HG03060 (cell line): ENCODE results near the gene NHS.
"Not testable (repeated sequence)": the region's sequence is repeated elsewhere in the genome, so short reads cannot be mapped to it uniquely, and the experiment has no call there.

Source experiments
- ATAC-seq: cut with Tn5 transposase; IDR thresholded peaks from one replicate; pipeline ENCODE4 v1.9.1; 2021; ENCODE audit warnings: low read depth, moderate number of reproducible peaks; ENCODE audit not compliant: unreplicated experiment

NHS gene

DNA sequence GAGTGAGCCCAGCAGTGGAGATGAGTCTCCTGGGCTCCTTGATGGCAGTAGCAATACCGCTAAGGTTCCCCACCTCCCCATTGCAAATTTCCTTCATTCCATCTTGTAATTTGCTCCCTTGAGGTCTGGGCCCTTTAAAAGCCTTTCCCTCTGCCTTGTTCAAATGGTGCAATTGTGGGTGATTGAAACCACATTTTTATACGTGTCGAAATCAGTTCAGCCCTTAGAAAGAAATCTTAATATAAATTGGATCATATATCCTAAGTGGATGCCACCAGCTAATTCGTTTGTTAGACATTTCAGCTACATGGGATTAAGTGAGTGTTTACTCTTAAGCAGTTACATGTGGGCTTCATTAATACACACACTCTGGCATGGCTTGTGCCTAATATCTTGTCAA lies 68.6 kb downstream of the NHS start:
- no peak for ATAC-seq

DNA sequence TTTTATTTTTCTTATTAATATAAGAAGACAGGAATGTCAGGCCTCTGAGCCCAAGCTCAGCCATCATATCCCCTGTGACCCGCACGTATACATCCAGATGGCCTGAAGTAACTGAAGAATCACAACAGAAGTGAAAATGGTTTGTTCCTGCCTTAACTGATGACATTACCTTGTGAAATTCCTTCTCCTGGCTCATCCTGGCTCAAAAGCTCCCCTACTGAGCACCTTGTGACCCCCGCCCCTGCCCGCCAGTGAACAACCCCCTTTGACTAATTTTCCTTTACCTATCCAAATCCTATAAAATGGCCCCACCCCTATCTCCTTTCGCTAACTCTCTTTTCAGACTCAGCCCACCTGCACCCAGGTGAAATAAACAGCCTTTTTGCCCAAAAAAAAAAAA lies 71.3 kb downstream of the NHS start:
- ATAC-seq = not testable (repeated sequence)

DNA sequence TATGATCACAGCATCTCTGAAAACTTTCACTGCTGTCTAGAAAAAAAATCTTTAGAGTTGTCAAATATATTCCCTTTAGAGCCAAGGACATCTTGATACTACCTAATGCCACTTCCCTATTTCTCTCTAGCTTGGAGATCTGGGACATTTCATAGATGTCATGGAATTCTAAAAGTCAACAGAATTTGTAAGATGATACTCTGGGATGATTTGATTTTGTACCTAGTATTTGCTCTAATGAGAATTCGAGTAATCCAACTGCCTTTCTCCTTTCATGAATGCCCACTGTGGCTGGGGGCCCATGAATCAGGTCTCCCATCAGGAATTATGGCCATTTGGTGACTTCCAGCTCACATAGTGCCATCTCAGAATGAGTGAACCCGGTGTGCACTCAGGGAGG lies 73.2 kb downstream of the NHS start:
- no peak for ATAC-seq

DNA sequence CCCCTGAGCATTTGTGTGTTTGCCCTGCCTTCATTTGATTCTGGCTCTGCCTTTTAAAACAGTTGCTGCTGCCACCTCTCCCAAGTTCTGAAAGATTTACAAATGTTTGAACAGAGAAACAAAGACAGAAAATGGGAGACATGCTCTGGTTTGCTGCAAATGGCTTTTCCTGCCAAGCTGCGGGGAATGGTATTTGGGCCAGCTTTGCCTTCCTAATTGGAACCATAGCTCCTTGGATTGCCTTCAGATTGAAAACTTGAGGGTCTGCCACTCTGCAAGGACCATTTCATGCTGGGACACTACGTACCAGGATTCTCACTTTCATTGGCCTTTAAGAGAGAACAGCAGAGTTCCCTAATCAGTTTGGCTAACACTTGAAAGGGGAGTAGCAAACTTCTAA lies 74.9 kb downstream of the NHS start:
- ATAC-seq = no peak

DNA sequence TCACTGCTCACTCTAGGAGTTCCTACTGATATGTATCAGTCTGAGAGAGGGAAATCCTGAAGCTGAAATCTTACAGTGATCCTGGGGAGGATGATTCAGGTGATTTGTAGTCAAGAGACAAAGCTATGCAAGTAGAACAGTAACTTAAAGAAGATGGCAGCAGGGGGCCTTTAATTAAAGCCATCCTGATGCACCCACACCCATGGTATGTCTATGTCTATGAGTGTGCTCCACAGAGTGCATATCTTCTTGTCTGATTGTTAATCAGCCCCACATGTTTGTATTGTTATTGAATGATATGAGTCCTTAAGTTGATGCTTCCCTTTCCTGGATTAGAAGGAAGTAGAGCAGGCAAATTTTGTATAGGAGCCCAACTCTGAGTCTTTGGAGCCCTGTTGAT lies 78.8 kb downstream of the NHS start:
- no peak for ATAC-seq

DNA sequence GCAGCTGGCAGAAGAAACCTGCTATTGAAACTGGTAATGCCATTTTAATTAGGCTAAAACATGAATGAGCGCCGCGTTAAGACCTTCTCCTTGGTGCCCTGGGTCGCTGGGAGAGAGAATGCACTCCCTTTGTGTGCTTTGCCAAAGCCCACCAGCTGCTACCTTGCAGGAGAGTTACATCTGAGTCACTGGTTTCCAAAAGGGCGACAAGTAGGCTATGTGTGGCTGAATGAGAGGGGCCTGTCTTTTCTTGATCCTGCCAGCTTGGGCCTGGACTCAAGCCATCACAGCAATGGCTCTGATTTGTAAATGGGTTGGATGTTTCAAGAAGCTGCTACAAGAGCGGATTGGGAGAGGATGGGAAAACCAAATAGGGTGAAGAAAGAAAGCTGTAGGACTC lies 81.5 kb downstream of the NHS start:
- no peak for ATAC-seq

DNA sequence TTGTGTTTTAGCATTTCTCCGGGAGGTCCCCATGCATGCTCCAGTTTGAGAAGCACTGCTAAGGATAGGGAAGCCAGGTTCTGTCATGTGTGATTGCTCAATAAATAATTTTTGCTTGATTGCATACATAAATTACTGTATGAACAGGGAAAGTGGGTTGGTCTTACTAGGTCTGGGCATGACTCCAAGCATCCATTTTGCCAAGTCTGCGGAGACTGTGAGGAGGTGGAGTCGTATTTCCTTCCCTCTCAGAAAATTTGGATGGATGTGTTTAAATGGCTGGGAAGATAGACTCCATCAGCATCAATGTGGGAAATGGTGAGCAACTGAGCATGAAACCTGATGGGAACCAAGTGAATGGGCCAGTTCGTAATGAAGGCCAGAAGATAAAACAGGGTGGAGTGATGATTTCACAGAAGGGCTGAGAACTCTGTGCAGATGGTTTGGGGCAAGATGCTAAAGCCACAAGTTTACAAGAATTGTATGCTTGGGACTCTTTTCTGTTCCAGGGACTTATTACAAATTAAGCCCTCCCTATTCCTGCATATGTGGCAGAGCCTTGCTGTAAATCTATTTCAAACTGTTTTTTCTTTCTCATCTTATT lies 84.1 kb downstream of the NHS start:
- no peak for ATAC-seq

DNA sequence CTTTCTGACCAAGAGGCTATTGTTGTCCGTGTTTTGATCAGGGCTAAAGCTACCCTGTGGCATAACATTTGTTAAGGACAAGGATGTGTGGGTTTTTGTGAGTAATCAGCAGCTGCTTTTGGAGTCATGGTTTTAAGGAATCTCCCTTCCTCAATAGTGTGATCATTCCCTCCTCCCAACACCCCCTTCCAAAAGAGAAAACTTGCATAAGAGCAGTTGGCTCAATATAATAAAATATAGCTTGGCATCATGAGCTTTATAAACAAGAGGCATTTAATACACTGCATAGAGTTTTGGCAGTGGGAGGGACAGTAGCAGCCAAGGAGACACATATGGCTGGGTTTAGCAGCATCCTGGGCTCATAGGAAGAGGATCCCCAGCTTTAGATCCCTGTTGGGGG lies 84.7 kb downstream of the NHS start:
- no peak for ATAC-seq

DNA sequence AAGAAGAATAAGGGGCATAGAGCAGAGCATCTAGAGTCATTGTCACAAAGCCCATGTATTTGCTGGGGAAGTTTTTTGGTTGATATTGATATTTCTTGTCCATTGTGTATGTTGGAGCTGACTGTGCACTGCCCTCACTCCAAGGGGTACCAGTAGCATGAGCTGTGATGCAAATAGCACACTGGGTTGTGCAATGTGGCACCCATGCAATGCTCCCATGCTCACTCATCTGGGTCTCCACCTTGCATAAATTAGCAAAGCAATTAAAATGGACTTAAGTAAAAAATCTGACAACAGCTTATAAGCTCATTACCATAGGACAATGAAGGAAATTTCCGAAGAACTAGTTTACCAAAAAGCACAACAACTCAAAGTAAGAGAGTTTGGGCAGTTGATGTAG lies 87.9 kb downstream of the NHS start:
- ATAC-seq = no peak

DNA sequence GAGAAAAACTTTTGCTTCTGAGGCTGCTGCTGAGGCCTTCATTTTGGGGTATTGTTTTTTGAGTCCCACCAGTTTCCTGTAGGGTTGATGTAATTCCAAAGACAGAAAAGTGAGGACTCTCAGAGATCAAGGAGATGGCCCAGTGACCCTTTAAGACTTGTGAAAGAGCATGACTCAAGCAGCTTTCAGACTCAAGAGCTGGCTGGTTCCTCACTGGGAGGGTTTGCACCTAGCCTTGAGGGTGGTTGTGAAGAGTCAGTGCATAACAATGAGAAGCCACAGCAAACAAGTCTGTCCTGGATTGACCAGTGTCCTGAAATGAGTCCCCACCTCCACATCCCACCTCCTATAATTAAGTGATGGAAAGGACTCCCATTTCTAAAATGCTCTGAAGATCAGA lies 89.2 kb downstream of the NHS start:
- no peak for ATAC-seq

DNA sequence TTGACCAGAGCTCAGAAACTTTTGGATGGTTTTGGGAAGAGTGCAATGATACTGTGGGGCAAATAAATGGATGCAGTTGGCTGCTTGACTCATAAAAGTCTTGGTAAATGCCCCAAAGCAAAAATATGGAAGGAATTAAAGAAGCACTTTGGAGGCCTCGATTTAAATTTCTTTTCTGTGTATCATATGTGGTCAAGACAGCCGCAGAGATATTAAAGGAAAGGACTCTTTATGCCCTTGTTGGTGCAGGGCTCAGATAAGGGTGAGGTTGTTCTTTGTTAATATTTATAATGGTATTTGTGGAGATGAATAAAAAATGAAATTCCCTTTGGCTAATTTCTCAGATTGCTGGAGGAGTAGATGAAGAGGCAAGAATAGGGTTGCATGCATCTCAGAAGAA lies 90.2 kb downstream of the NHS start:
- no peak for ATAC-seq

DNA sequence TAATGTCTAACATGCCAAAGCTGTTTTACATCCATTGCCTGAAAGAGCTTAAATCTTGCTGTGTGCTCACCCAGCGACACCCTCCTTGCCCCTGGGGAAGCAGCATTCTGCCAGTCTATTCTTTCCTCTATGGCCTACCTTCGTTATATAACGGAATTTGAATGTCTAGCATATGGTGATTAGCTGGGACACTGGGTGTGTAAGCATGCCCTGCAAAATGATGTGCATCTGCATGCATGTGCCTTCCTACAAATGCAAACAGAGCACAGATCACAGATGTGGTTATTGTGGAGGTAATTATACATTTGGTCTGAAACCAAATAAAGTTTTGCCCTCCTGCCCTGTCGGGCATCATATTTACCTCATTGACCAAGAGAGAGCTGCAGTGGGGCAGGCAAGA lies 90.8 kb downstream of the NHS start:
- ATAC-seq = no peak

DNA sequence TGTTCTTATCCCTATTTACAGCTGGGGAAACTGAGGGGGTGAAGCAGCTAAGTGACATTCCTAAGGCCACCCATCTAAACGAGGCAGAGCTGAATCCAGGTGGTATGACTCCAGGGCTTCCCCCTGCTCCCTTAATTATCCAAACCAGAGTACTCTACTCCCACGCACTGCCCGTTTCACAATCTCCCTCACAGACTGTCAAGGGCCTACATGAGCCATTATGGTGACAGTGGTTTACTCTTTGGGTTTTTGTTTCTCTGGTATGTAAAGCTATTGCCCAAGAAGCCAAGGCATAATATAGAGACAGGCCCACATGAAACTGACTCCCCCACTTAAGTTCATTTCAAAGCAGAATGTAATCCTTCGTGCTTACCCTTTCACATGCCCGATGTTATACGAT lies 95.1 kb downstream of the NHS start:
- ATAC-seq = no peak

DNA sequence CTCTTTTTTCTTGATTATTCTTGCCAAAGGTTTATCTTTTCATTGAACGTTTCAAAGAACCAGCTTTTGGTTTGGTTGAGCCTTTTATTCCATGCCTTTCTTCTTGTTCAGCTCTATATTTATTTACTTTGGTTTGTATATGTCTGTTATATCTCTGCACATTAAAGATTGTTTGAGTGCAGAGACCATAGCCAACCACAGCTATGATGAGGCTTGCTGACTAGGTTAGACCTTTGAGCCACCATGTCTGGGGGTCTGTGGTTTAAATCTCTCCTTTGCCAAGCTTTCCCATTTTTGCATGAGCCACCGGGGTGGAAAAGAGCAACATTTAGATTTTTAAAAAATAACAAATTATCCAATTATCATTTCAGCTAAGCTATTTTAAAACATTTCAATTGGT lies 96.1 kb downstream of the NHS start:
- no peak for ATAC-seq

DNA sequence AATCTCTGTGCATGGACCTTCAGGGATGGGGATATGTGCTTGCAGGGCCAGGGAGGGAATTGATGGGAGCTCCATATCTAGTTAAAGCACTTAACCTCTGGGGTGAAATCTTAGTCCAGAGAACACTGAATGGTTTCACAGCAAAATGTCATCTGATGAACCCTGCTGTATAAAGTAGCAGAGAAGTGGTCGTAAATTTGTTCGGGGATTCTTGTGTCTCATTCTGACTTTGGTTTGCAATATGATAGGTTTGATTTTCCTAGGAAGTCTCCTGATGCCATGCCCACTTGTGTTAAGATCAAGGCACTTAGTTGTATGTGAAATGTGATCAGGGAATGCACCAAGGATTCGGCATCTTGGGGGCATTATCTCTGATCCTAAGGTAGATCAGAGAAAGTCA lies 96.9 kb downstream of the NHS start:
- no peak for ATAC-seq

DNA sequence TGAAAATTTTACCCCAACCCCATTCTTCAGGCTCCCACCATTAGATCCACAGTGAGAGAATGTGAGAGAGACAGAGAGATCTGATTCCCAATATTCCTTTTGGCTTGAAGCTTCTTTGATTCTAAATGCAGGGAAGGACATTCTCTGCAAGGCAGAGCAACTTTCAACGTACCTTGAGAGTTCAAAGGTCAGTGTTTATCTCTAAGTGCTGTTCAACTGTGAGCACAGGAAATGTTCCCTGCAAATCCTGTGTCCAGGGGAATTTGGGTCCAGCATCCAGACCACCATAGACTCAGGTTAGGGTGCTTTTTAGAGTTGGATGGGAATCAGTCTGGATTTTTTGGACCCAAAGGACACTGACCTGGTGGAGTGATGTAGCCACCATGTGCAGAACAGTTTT lies 97.4 kb downstream of the NHS start:
- ATAC-seq = no peak

DNA sequence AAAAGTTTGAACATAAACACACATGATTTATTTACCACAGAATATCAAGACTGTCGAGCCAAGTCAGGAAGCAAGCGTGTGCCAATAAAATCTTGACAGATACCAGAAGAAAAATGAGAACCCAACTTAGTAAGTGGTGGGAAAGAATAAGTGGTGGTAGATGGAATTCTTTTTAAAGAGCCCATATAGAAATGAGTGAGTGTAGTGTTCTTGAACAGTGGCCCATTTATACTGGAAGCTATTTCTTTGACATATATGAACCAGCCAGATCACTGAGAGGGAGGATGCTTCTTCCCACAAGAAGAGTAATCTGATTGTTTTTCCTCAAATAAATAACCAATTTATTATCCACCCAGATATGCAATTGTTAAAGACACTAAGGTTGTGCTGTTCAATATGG lies 98.0 kb downstream of the NHS start:
- no peak for ATAC-seq

DNA sequence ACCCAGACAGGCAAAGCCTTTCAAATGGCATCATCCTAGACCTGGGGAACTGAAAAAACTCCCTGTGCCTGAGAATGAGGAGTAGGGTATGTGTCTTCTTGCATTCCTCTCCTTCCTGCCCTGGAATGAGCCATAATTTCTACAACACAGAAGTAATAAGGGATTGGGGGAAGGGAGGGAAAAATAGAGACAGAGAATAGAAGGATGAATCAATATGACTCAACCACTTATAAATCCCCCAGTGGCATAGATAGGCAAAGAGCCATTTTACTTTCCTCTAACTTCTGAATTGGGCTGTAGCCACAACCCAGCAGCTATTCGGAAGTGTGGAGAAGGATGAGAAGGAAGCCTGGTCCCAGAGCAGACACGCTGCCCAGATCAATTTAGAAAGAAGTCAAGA lies 99.9 kb downstream of the NHS start:
- ATAC-seq = no peak

DNA sequence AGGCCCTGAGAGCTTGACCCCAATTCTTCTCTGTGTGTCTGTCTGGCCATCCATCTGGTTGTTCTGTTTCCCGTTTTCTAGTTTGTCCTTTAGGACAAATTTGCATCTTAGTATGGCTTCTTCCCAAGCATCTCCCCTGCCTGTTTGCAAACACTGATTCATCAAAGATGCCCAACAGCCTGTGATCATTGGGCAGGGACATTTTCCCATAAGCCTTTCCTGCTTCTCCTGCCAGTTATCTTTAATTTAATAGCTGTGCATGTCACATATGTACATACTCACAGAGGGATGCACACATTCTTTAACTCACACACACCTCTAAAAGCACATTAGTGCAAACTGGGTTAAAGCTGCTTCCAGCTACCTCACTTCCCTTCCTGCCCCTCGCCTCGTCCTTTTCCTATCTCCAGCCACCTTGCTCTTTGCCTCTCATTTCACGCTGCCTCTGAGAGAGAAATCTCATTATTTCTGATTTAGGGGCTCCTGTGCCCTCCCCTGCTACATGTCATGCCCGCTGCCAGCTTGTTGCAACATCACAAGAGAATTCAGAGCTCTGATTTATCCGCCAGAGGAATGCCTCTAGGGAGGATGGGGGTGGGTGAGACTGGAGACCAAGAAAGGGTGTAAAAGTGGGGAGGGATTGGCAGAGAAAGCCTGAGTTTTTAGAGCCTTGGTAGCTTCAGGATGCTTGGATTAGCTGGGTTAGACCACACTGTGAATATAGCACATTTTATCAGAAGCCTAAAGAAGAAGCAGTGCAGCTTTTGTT lies 100.6 kb downstream of the NHS start:
- ATAC-seq = no peak

DNA sequence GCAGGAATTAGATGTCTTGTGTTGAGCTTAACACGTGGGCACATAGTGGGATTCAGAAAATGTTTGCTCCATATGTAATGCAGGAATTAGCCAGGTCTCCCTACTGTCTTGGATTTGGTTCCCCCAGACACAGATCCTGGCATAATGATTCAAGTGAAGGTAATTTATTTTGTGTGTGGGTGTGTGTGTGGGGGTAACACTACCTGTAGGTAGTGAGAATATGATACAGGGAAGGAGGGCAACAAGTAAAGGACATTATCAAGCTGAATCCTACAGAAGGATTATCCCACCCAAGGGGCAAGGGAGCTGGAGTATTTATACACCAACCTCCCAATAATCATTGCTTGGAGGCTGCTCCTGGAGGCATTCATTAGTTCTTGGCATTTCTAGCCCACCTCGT lies 101.4 kb downstream of the NHS start:
- no peak for ATAC-seq

DNA sequence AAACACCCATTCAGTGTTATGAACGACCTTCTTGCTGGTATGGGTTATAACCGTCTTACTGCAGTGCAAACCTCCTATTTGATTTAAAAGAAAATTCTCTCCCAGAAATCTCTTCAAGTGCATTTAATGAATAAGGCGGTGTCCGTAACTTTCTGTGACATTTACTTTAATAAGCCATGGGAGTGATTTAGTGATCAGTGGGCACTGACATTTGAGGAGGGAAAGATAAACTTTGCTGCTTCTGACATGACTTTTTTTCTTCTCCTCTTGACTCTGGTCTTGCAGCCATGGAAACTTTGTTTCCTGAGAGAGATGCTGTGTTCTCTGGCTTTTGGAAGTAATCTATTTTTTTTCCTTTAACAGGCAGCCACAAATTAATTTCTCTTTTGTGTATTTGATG lies 106.1 kb downstream of the NHS start:
- no peak for ATAC-seq

DNA sequence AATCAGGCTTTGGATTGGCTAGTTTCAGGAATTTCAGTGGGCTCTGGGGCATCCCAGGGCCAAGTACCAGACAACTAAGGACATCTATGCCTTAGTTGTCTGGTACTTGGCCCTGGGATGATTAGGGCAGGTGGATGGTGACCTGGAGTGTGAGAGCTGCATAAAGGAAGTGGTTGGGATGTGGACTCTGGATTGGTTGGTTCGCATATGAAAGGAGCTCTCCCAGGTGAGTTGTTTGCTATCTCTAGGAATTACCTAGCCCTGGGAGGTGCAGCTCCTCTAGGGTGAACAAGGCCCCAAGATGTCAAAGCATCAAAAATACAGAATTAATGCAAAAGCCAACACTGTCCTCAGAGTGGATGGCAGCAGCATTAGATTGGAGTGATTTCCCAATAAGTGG lies 109.6 kb downstream of the NHS start:
- no peak for ATAC-seq

DNA sequence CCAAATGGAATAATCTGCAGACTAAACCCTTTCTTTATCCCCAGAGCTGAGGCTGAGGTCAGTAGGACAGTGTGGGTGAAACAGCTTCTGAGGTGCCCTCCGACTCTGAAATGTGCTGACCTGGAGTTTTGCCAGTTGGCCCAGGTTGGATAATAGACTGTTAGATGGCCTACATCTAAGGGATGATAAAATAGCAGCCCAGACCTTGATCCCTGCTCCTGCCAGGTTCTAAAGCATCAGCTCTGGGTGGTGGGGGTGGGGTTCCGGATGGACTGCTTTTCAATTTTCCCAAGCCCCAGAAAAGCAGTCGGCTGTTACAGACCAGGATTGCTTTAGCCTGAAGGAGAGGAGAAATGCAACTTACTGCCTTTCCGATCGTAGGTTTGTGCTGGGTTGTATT lies 110.4 kb downstream of the NHS start:
- ATAC-seq = no peak
